Esophagus (tissue), 2 donors: Measurements from ENCODE around the gene COL18A1. TPM values are rescaled to one million over a fixed set of nuclear protein-coding genes. Genes with fewer than 3 reads are reported as not detected.
"Not testable (repeated sequence)": the region's sequence is repeated elsewhere in the genome, so short reads cannot be mapped to it uniquely, and the experiment has no call there.

Experiments used
- H3K27ac ChIP-seq, 2 donors: one replicate each; pipeline ENCODE4 v1.5.1; 2013; ENCODE audit warnings: low read depth in 2 of 2, mild to moderate bottlenecking in 2 of 2, inconsistent platforms in 1 of 2, low read length in 1 of 2, moderate library complexity in 1 of 2
- H3K27me3 ChIP-seq, 2 donors: one replicate each; pipeline ENCODE4 v1.6.1; 2013; ENCODE audit warnings: low read length in 2 of 2, control low read depth in 1 of 2, mild to moderate bottlenecking in 1 of 2; ENCODE audit not compliant: insufficient read depth in 2 of 2, control insufficient read depth in 1 of 2
- H3K36me3 ChIP-seq, 2 donors: one replicate each; pipeline ENCODE4 v1.6.1; 2013; ENCODE audit warnings: low read length in 1 of 2; ENCODE audit not compliant: control insufficient read depth in 2 of 2, insufficient read depth in 2 of 2
- H3K4me1 ChIP-seq, 2 donors: one replicate each; pipeline ENCODE4 v1.6.1; 2013; ENCODE audit warnings: low read length in 1 of 2; ENCODE audit not compliant: control insufficient read depth in 2 of 2, insufficient read depth in 2 of 2
- H3K4me3 ChIP-seq, 2 donors: one replicate each; pipeline ENCODE4 v1.5.1; 2013; ENCODE audit warnings: low read length in 2 of 2, mild to moderate bottlenecking in 2 of 2, low read depth in 1 of 2, moderate library complexity in 1 of 2
- H3K9me3 ChIP-seq, 2 donors: one replicate each; pipeline ENCODE4 v1.6.1; 2013; ENCODE audit warnings: mild to moderate bottlenecking in 2 of 2, low read depth in 1 of 2, low read length in 1 of 2, moderate library complexity in 1 of 2; ENCODE audit not compliant: control insufficient read depth in 2 of 2, insufficient read depth in 1 of 2
- WGBS, 2 donors: extraction: QIAGEN DNeasy Blood & Tissue Kit; methylation state at CpG; one replicate each; pipeline ENCODE4 v1.1.7; 2013; 5-methylcytosine and 5-hydroxymethylcytosine counted together
- polyA plus RNA-seq, 2 donors: library from polyadenylated mRNA; stranded (reverse); fragments of 200-250 nt; gene quantifications; one replicate each; pipeline ENCODE4 v1.2.3, GENCODE V29; 2013
- donor health status: healthy with polysubstance abuse.
- donor health status: Bipolar disorder and iron deficiency.

COL18A1 gene
- polyA plus RNA-seq, 2 donors, result 29.7 to 29.9 TPM

DNA sequence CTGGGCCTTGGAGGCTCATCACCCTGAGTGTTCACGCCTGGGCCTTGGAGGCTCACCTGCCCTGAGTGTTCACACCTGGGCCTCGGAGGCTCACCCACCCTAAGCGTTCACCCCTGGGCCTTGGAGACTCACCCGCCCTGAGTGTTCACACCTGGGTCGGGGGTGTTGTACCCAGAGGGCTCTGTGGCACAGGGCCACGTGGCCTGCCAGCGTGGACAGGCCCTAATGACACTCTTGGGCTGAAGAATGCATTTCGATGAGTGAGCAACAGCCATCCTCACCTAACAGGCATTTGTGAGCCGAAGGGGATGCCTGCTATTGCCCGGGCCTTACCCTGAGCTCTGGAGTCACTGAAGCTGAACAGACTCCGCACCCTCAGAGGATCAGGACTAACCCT lies 119.8 kb downstream of the COL18A1 start:
- Histone ChIP-seq H3K27ac (no peak overlapping the region), H3K4me3 (no peak overlapping the region), H3K27me3 (no peaks in the 10 kb centered on the region), H3K9me3 (peaks cover 0 to 6% of the 10 kb centered on the region in 2 donors), H3K4me1 (no peaks in the 10 kb centered on the region), H3K36me3 (peaks cover 0 to 11% of the 10 kb centered on the region in 2 donors)
- WGBS, 2 donors, result 93 to 94% methylated on average over 10 to 11 of the region's 11 CpGs

DNA sequence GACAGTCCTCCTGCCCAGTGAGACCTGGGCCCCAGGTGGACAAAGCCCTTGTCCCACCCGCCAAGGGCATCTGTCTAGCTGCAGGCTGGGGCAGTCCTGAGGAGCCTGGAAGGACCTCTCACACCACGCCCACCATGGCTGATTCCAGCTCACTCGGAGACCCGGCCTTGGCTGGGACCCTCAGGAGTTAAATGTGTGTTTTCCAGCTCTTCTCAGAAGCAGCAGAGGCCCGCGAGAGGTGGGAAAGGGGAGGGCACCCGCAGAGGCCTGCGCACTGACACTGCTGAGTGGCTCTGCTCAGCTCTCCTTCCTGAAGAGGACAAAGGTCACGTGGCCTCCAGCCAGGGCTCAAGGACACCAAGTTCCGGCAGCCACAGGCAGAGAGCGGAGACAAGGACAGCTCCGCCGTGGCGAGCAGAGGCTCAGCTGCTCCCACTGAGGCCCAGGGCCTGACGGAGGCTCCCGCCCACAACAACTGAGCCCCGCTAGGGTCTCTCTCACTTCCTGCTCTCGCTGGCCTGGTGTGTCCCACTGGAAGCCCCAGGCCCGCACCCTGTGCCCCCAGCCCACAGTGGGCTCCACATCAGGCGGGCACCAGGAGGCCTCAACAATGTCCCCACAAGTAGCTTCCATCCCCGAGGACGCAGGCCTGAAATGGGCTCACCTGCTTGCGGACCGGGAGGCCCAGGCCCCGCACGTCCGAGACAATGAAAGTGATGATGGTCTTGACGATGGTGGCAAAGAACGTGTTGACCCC lies 120.4 kb downstream of the COL18A1 start:
- H3K4me1 ChIP-seq, result no peaks in the 10 kb centered on the region
- no peaks in the 10 kb centered on the region for H3K27me3 ChIP-seq
- WGBS, 2 donors, result 80 to 90% methylated on average over 28 to 29 of the region's 29 CpGs
- peaks cover 0 to 10% of the 10 kb centered on the region in 2 donors for H3K9me3 ChIP-seq
- no peak overlapping the region for H3K27ac ChIP-seq
- H3K4me3 ChIP-seq, result no peak overlapping the region
- H3K36me3 ChIP-seq, result peaks cover 0 to 17% of the 10 kb centered on the region in 2 donors

DNA sequence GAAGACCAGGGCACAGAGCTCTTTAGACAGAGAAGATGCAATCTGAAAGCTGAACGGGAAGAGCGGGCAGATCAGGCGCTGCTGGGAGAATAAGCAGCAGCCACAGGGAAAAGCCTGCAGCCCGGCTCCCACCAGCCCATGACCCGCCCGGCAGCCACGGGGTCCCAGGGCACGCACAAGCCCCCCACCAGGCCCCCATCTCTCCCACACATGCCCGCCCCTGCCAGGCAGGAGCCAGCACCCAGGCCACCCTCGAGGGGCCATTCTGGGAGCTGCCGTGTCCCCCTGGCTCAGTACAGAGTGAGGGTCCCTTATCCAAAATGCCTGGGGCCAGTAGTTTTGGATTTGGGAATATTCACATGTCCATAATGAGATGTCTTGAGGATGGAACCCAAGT lies 120.9 kb downstream of the COL18A1 start:
- peaks cover 0 to 17% of the 10 kb centered on the region in 2 donors for H3K36me3 ChIP-seq
- H3K4me3 ChIP-seq, result no peak overlapping the region
- H3K27me3 ChIP-seq, result no peaks in the 10 kb centered on the region
- H3K4me1 ChIP-seq, result no peaks in the 10 kb centered on the region
- H3K9me3 ChIP-seq, result peaks cover 0 to 10% of the 10 kb centered on the region in 2 donors
- H3K27ac ChIP-seq, result no peak overlapping the region
- 93 to 96% methylated on average over 11 of the region's 11 CpGs for WGBS, 2 donors

DNA sequence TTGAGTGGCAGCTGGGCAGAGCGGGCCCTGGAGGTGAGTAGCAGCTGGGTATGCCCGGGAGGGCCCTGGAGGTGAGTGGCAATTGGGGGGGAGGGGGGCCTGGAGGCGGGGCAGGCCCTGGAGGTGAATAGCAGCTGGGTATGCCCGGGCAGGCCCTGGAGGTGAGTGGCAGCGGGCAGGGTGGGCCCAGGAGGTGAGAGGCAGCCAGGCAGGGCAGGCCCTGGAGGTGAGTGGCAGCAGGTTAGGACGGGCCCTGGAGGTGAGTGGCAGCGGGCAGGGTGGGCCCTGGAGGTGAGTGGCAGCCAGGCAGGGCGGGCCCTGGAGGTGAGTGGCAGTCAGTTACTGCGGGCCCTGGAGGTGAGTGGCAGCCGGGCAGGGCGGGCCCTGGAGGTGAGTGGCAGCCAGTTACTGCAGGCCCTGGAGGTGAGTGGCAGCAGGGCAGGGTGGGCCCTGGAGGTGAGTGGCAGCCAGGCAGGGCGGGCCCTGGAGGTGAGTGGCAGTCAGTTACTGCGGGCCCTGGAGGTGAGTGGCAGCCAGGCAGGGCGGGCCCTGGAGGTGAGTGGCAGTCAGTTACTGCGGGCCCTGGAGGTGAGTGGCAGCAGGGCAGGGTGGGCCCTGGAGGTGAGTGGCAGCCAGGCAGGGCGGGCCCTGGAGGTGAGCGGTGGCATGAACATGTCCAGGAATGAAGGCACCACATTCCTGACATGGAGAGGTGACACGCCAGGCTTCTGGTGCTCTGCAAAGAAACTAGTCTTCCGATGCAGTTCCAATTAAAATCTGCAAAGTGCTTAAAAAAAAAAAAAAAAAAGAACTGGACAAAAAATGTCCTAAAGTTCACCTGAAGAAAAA lies 122.4 kb downstream of the COL18A1 start:
- 67 to 71% methylated on average over 17 to 19 of the region's 19 CpGs for WGBS, 2 donors
- H3K4me3 ChIP-seq, H3K27me3 ChIP-seq, H3K27ac ChIP-seq, H3K9me3 ChIP-seq, H3K4me1 ChIP-seq: not testable (repeated sequence)
- peaks cover 0 to 24% of the 10 kb centered on the region in 2 donors for H3K36me3 ChIP-seq

DNA sequence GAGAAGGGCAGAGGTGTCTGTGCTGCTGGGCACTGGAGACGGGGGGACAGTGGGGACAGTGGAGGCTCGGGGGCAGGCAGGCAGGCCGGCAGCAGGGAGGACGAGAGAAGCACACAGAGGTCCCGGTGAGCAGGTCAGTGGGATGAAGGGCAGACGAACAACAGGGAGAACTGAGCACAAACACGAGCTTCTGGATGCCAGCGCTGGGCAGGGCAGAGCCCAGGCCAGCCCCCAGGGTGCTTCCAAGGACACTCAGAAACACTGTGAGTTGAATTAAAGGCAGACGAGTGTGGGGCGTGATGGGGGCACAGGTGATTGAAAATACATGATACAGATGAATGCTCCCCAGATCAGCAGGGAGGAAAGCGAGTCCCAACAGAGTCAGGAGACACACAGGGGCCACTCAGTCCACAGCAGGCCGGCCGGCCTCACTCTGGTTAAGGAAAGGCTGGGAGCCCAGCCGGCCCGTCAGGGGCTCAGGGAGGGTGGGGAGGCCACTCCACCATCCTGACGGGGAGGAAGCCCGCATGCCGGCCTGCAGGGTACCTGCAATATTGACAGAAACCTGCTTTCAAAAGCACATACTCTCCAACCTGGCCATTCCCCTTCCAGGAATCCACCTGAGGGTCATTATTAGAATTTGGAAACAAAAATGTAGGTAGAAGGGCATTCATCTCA lies 123.2 kb downstream of the COL18A1 start:
- peaks cover 0 to 8% of the 10 kb centered on the region in 2 donors for H3K9me3 ChIP-seq
- H3K36me3 ChIP-seq, result peaks cover 0 to 24% of the 10 kb centered on the region in 2 donors
- 86 to 87% methylated on average over 18 of the region's 18 CpGs for WGBS, 2 donors
- H3K27ac ChIP-seq, result no peak overlapping the region
- no peaks in the 10 kb centered on the region for H3K27me3 ChIP-seq
- H3K4me1 ChIP-seq, result peaks cover 0 to 3% of the 10 kb centered on the region in 2 donors
- H3K4me3 ChIP-seq, result no peak overlapping the region

DNA sequence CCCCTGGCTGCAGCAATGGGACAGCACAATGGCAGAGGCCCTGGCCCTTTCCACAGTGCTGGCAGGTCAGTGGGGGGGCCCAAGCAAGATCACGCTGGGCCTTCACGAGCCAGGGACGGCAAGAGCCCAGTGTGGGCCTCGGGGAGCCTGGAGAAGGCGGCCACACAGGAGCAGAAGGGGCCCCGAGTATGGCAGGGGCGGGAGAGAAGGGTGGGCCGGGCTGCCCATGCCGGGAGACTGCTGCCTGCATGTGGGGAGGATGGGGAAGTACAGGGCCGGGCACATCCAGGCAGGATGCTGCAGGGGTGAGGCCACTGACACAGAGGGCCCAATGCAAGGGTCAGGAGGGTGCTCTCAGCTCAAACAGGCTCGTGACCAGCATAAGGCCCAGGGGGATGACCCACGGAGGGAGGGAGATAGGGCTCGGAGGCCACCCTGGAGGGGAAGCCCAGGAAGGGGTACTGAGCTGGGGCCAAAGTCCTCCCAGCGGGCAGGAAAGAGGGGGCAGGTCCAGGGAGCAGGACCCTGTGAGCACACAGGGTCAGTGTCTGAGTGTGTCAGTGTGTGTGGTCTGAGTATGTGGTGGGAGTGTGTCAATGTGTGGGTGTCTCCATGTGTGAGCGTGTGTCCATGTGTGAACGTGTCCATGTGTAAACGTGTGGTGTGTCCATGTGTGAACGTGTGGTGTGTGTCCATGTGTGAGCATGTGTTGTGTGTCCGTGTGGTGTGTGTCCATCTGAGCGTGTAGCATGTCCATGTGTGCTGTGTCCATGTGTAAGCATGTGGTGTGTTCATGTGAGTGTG lies 124.2 kb downstream of the COL18A1 start:
- 86 to 88% methylated on average over 20 of the region's 20 CpGs for WGBS, 2 donors

DNA sequence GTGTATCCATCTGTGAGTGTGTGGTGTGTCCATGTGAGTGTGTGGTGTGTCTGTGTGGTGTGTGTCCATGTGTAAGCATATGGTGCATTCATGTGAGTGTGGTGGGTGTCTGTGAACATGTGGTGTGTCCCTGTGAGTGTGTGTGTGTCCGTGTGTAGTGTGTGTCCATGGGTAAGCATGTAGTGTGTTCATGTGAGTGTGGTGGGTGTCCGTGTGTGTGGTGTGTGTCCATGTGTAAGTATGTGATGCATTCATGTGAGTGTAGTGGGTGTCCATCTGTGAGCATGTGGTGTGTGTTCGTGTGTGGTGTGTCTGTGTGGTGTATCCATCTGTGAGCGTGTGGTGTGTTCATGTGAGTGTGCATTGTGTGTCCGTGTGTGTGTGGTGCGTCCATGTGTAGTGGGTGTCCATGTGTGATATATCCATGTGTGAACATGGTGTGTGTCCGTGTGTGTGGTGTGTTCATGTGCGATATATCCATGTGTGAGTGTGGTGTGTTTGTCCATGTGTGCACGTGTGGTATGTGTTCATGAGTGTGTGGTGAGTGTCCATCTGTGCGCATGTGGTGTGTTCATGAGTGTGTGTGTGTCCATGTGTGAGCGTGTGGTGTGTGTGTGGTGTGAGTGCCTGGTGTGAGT lies 124.9 kb downstream of the COL18A1 start:
- Histone ChIP-seq H3K27me3 (no peaks in the 10 kb centered on the region), H3K36me3 (peaks cover 0 to 23% of the 10 kb centered on the region in 2 donors), H3K9me3 (peaks cover 0 to 8% of the 10 kb centered on the region in 2 donors), H3K4me3 (no peak overlapping the region), H3K27ac (no peak overlapping the region), H3K4me1 (peaks cover 2 to 3% of the 10 kb centered on the region in 2 donors)
- WGBS, 2 donors, result 92 to 94% methylated on average over 11 of the region's 11 CpGs

More for the DNA sequence above, 124.2 kb downstream of the COL18A1 start:
- peaks cover 0 to 8% of the 10 kb centered on the region in 2 donors for H3K9me3 ChIP-seq
- no peak overlapping the region for H3K27ac ChIP-seq
- peaks cover 0 to 24% of the 10 kb centered on the region in 2 donors for H3K36me3 ChIP-seq
- no peaks in the 10 kb centered on the region for H3K27me3 ChIP-seq
- H3K4me1 ChIP-seq, result peaks cover 2 to 3% of the 10 kb centered on the region in 2 donors
- H3K4me3 ChIP-seq, result no peak overlapping the region

DNA sequence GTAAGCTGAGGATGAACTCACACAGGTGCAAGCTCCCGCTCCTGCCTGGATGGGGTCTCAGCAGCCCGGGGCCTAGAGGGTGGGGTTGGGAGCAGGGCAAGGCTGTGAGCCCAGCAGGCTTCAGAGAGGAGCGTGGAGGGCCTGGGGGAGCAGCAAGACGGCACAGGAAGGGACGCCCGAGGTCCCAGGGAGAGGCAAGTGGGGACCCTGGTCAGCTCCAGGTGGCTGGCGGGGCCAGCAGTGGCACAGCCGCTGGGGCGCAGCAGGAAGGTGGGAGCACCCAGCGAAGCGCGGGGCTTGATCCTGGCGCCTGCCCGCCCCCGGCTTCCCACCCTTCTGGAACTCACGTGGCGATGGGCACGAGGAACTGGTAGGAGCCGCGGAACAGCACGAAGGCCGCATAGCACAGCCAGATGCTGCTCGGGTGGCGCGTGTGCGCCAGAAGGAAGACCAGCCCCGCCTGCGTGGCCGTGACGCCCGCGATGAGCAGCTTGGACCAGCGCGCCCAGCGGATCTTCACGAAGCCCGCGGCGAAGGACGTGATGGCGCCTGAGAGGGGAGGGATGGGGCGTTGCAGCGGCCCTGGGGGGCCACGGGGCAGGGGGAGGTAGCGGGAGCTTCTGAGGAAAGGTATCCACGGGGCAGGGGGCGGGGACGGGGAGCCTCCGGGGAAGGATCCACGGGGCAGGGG lies 125.6 kb downstream of the COL18A1 start:
- H3K27me3 ChIP-seq, result no peaks in the 10 kb centered on the region
- no peak overlapping the region for H3K27ac ChIP-seq
- H3K4me3 ChIP-seq, result no peak overlapping the region
- WGBS, 2 donors, result 97% methylated on average over 49 to 50 of the region's 50 CpGs
- H3K4me1 ChIP-seq, result peaks cover 2 to 3% of the 10 kb centered on the region in 2 donors
- peaks cover 0 to 19% of the 10 kb centered on the region in 2 donors for H3K36me3 ChIP-seq
- peaks cover 0 to 8% of the 10 kb centered on the region in 2 donors for H3K9me3 ChIP-seq
